Neural crest cell (in vitro differentiated cells): Measurements from ENCODE around the gene NPAS3. TPM values are rescaled to one million over a fixed set of nuclear protein-coding genes. Genes with fewer than 3 reads are reported as not detected.

Experiments
- DNase-seq: peaks from one replicate; pipeline ENCODE4 v3.0.0; 2021; ENCODE audit warnings: low read depth, mixed read lengths, low spot score
- H3K27ac Mint-ChIP-seq: one replicate; pipeline ENCODE4 v1.8.0; 2021; ENCODE audit warnings: mild to moderate bottlenecking, mixed read lengths; ENCODE audit not compliant: unreplicated experiment
- H3K27me3 Mint-ChIP-seq: 2 replicates; pipeline ENCODE4 v1.8.0; 2021; ENCODE audit warnings: low read depth, mild to moderate bottlenecking, mixed read lengths
- H3K36me3 Mint-ChIP-seq: 2 replicates; pipeline ENCODE4 v1.8.0; 2021; ENCODE audit warnings: low read depth, mild to moderate bottlenecking, mixed read lengths
- H3K4me1 Mint-ChIP-seq: 2 replicates; pipeline ENCODE4 v1.8.0; 2021; ENCODE audit warnings: mixed read lengths
- H3K4me3 Mint-ChIP-seq: one replicate; pipeline ENCODE4 v1.8.0; 2021; ENCODE audit warnings: mild to moderate bottlenecking, mixed read lengths
- H3K9me3 Mint-ChIP-seq: 2 replicates; pipeline ENCODE4 v1.8.0; 2021; ENCODE audit warnings: mixed read lengths
- total RNA-seq: library from RNA; stranded (reverse); gene quantifications from 2 replicates; pipeline ENCODE4 v1.2.1, GENCODE V29; 2021
- TF ChIP-seq, protein P1 (sequence below): fragments of 200-600 bp; sonication (generic); conservative IDR thresholded peaks from 2 replicates; pipeline ENCODE4 v1.5.0; 2021; ENCODE audit warnings: antibody characterized with exemption, mild to moderate bottlenecking

The NPAS3 gene
- total RNA-seq, 1 donor from 2014 or later, result 18.2 TPM

DNA sequence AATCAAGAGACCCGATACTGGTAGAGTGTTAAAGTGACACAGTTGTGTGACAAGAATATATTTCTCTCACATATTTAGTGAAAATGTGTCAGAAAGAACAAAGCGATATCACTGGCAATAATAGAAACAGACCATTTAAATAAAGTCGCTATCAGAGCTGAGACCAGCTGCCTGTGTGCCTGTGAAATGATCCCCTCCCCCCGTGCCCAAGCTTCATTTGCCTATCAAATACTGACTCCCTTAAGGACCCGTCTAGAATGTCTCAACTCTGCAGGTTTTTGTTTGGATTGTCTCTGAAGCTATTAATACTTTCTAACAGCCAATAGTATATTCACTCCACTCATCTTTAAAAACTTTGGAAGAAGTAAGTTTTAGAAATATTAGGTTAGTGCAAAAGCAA is 913.3 kb downstream of the NPAS3 start:
- DNase-seq, result no peak
- H3K27ac Mint-ChIP-seq, result no peak overlapping the region
- H3K9me3 Mint-ChIP-seq, result no peaks in the 10 kb centered on the region
- H3K36me3 Mint-ChIP-seq, result no peaks in the 10 kb centered on the region
- H3K27me3 Mint-ChIP-seq, result peaks cover 8% of the 10 kb centered on the region
- peaks cover 18% of the 10 kb centered on the region for H3K4me1 Mint-ChIP-seq
- TF ChIP-seq, protein P1, sequence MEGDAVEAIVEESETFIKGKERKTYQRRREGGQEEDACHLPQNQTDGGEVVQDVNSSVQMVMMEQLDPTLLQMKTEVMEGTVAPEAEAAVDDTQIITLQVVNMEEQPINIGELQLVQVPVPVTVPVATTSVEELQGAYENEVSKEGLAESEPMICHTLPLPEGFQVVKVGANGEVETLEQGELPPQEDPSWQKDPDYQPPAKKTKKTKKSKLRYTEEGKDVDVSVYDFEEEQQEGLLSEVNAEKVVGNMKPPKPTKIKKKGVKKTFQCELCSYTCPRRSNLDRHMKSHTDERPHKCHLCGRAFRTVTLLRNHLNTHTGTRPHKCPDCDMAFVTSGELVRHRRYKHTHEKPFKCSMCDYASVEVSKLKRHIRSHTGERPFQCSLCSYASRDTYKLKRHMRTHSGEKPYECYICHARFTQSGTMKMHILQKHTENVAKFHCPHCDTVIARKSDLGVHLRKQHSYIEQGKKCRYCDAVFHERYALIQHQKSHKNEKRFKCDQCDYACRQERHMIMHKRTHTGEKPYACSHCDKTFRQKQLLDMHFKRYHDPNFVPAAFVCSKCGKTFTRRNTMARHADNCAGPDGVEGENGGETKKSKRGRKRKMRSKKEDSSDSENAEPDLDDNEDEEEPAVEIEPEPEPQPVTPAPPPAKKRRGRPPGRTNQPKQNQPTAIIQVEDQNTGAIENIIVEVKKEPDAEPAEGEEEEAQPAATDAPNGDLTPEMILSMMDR, result no peak
- H3K4me3 Mint-ChIP-seq, result no peak overlapping the region
